GM23338 (cell line): Measurements from ENCODE around the gene OBSCN.
"Not testable (repeated sequence)": the region's sequence is repeated elsewhere in the genome, so short reads cannot be mapped to it uniquely, and the experiment has no call there.

Experiments used
- CREB1 ChIP-seq: fragments of 250-450 bp; sonication (Bioruptor Pico); IDR thresholded peaks from 2 replicates; pipeline ENCODE4 v1.5.0; 2020; ENCODE audit warnings: low read depth, mild to moderate bottlenecking, moderate library complexity
- CTCF ChIP-seq, 2 experiments: fragments of 200-600 bp in 1 of 2; sonication (generic) in 1 of 2; conservative IDR thresholded peaks; 2 replicates each; pipeline versions ENCODE4 v1.5.1 to v1.6.1; 2016 to 2017; ENCODE audit warnings: antibody characterized with exemption in 2 of 2, low read depth in 2 of 2, mild to moderate bottlenecking in 2 of 2, moderate library complexity in 1 of 2
- EZH2 ChIP-seq: fragments of 200-600 bp; sonication (generic); IDR thresholded peaks from one replicate; pipeline ENCODE4 v1.8.0; 2017; ENCODE audit warnings: antibody characterized with exemption, mild to moderate bottlenecking, low read depth; ENCODE audit not compliant: unreplicated experiment
- EZH2phosphoT487 ChIP-seq: fragments of 200-600 bp; sonication (generic); IDR thresholded peaks from one replicate; pipeline ENCODE4 v1.8.1; 2018; ENCODE audit warnings: antibody characterized with exemption; ENCODE audit not compliant: unreplicated experiment
- JUNB ChIP-seq: IDR thresholded peaks from one replicate; pipeline ENCODE4 v1.6.1; 2016; ENCODE audit warnings: antibody characterized with exemption; ENCODE audit not compliant: unreplicated experiment
- NANOG ChIP-seq: IDR thresholded peaks from 2 replicates; pipeline ENCODE4 v1.6.1; 2016; ENCODE audit warnings: antibody characterized with exemption, borderline replicate concordance
- POLR2AphosphoS5 ChIP-seq: IDR thresholded peaks from 2 replicates; pipeline ENCODE4 v1.6.1; 2016; ENCODE audit warnings: antibody characterized with exemption, low read depth
- REST ChIP-seq: IDR thresholded peaks from one replicate; pipeline ENCODE4 v1.6.1; 2018; ENCODE audit warnings: antibody characterized with exemption; ENCODE audit not compliant: unreplicated experiment
- TF ChIP-seq, protein P1 (sequence below): fragments of 250-450 bp; sonication (Bioruptor Pico); IDR thresholded peaks from 2 replicates; pipeline ENCODE4 v1.5.0; 2020; ENCODE audit warnings: mild to moderate bottlenecking, moderate library complexity

DNA sequence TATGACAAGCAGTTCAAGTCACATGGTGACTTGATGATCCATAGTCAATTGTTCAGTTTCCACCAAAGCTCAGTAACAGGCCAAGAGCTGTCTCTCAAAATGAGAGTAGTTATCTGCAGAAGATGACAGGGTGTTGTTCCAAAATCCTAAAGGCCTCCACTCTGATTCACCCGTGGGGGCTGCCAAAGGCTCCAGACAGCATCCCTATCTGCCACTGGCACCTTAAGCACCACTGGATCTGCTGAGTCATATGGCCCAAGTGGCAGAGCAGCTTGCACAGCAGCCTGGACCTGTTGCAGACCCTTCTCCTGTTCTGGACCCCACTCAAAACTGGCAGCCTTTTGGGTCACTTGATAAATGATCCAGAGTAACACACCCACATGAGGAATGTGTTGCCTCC lies 44.6 kb downstream of the OBSCN start:
- not testable (repeated sequence) for TF ChIP-seq CTCF (conservative IDR thresholded peaks at IDR 0.05; ENCODE audit: low read depth in 2 of 2); EZH2; JUNB; EZH2phosphoT487; POLR2AphosphoS5; CREB1 (CRISPR knock-in tag); NANOG; REST
- TF ChIP-seq, protein P1, sequence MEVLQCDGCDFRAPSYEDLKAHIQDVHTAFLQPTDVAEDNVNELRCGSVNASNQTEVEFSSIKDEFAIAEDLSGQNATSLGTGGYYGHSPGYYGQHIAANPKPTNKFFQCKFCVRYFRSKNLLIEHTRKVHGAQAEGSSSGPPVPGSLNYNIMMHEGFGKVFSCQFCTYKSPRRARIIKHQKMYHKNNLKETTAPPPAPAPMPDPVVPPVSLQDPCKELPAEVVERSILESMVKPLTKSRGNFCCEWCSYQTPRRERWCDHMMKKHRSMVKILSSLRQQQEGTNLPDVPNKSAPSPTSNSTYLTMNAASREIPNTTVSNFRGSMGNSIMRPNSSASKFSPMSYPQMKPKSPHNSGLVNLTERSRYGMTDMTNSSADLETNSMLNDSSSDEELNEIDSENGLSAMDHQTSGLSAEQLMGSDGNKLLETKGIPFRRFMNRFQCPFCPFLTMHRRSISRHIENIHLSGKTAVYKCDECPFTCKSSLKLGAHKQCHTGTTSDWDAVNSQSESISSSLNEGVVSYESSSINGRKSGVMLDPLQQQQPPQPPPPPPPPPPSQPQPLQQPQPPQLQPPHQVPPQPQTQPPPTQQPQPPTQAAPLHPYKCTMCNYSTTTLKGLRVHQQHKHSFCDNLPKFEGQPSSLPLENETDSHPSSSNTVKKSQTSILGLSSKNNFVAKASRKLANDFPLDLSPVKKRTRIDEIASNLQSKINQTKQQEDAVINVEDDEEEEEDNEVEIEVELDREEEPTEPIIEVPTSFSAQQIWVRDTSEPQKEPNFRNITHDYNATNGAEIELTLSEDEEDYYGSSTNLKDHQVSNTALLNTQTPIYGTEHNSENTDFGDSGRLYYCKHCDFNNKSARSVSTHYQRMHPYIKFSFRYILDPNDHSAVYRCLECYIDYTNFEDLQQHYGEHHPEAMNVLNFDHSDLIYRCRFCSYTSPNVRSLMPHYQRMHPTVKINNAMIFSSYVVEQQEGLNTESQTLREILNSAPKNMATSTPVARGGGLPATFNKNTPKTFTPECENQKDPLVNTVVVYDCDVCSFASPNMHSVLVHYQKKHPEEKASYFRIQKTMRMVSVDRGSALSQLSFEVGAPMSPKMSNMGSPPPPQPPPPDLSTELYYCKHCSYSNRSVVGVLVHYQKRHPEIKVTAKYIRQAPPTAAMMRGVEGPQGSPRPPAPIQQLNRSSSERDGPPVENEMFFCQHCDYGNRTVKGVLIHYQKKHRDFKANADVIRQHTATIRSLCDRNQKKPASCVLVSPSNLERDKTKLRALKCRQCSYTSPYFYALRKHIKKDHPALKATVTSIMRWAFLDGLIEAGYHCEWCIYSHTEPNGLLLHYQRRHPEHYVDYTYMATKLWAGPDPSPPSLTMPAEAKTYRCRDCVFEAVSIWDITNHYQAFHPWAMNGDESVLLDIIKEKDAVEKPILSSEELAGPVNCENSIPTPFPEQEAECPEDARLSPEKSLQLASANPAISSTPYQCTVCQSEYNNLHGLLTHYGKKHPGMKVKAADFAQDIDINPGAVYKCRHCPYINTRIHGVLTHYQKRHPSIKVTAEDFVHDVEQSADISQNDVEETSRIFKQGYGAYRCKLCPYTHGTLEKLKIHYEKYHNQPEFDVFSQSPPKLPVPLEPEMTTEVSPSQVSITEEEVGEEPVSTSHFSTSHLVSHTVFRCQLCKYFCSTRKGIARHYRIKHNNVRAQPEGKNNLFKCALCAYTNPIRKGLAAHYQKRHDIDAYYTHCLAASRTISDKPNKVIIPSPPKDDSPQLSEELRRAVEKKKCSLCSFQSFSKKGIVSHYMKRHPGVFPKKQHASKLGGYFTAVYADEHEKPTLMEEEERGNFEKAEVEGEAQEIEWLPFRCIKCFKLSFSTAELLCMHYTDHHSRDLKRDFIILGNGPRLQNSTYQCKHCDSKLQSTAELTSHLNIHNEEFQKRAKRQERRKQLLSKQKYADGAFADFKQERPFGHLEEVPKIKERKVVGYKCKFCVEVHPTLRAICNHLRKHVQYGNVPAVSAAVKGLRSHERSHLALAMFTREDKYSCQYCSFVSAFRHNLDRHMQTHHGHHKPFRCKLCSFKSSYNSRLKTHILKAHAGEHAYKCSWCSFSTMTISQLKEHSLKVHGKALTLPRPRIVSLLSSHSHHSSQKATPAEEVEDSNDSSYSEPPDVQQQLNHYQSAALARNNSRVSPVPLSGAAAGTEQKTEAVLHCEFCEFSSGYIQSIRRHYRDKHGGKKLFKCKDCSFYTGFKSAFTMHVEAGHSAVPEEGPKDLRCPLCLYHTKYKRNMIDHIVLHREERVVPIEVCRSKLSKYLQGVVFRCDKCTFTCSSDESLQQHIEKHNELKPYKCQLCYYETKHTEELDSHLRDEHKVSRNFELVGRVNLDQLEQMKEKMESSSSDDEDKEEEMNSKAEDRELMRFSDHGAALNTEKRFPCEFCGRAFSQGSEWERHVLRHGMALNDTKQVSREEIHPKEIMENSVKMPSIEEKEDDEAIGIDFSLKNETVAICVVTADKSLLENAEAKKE (CRISPR knock-in tag), result not testable (repeated sequence)
